Testis (tissue), 2 donors: ENCODE measurements around the gene LAMTOR4.

Experiments used
- CTCF ChIP-seq, 3 experiments: fragments of 450-650 bp in 2 of 3; fragments of 200-600 bp in 1 of 3; sonication (generic) in 1 of 3; IDR thresholded peaks; one replicate each; pipeline ENCODE4 v1.5.1; 2016 to 2019; ENCODE audit warnings: antibody characterized with exemption in 3 of 3, mild to moderate bottlenecking in 2 of 3, moderate library complexity in 1 of 3
- POLR2A ChIP-seq: fragments of 450-650 bp; IDR thresholded peaks from one replicate; pipeline ENCODE4 v1.6.1; 2017; ENCODE audit warnings: antibody characterized with exemption, mild to moderate bottlenecking, moderate library complexity

DNA sequence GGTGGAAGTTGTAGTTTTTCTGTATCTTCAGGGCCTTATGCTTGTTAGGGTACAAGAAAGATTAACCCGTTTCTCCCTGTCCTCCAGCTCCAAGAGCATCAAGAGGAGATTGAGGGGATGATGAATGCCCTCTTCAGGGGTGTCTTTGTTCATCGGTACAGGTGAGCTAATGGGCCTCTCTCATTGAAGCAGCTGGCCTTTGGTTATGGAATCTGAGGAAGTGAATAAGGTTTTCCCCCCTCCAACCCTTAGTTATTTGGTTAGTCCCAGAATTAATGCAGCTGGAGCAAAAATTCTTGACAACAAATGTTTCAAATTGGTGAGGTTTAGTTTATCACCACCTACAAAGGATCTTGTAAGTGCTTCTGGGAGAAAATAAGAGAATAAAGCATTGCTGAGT, 46.5 kb downstream of the LAMTOR4 start:
- no peak for TF ChIP-seq CTCF (IDR thresholded peaks at IDR 0.05)
- TF ChIP-seq POLR2A: no peak
